D721Med (cell line): ENCODE data around the gene EPHA4.

Experiments used
- DNase-seq: peaks from one replicate; pipeline ENCODE4 v3.0.0; 2011; ENCODE audit warnings: low spot score; ENCODE audit not compliant: insufficient read length
- FAIRE-seq: peaks from 2 replicates; lab custom pipeline; 2011; peaks lifted over from hg19 to GRCh38; lab: Jason Lieb, UNC
- CTCF ChIP-seq: IDR thresholded peaks from 2 replicates; pipeline ENCODE4 v1.5.1; 2012; ENCODE audit warnings: mild to moderate bottlenecking, control low read depth; ENCODE audit not compliant: insufficient read depth; ENCODE audit errors: missing control alignments

Gene EPHA4

GRCh38 chr2:221610255-221610654 is 38.2 kb upstream of the EPHA4 start:
- FAIRE-seq (no peak), DNase-seq (no peak)
- TF ChIP-seq CTCF = no peak

DNA sequence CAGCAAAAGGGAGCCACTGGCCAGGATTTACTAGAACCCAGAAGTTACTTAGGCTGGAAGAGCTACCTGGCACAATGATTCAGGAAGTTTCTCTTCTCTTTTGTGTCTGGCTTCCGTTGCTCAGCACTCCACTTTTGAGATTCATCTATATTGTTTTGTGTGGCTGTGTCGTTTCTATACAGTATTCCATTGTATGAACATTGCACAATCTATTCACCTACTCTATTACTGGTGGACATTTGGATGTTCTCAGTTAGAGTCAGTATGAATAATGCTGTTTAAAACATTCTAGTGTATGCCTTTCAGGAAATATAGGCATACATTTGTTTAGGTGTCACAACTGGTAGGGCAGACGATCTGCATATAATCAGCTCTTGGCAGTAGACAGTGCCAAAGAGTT is 36.3 kb upstream of the EPHA4 start:
- no peak for DNase-seq
- TF ChIP-seq CTCF = no peak
- no peak for FAIRE-seq

GRCh38 chr2:221606424-221606823 is 34.3 kb upstream of the EPHA4 start:
- no peak for DNase-seq
- FAIRE-seq = no peak
- TF ChIP-seq CTCF = no peak

- TF ChIP-seq CTCF = no peak
- FAIRE-seq = no peak
- no peak for DNase-seq
Measured at GRCh38 chr2:221605751-221606240, 33.7 kb upstream of the EPHA4 start.

- FAIRE-seq = no peak
- no peak for TF ChIP-seq CTCF
- DNase-seq = no peak
Measured at GRCh38 chr2:221602938-221603337, 30.8 kb upstream of the EPHA4 start.

DNA sequence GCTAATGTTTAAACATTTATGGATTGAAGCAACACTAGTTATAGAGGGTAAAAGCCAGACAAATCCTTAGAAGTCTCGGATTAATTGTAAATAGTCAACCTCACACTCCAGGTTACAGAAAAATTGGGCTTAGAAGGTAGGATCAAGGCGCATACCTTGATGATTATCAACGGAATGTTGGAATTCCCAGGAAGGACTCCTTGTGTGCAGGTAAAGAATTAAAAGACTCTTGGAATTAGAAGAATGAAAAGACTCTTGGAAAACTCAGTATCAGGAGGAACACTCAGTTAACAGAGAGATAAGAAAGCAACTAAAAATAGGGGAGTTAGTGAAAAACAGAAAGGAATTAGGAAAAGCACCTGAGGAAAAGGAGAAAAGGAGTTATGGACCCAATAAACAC is 29.3 kb upstream of the EPHA4 start:
- FAIRE-seq (no peak), DNase-seq (no peak)
- TF ChIP-seq CTCF = no peak

DNA sequence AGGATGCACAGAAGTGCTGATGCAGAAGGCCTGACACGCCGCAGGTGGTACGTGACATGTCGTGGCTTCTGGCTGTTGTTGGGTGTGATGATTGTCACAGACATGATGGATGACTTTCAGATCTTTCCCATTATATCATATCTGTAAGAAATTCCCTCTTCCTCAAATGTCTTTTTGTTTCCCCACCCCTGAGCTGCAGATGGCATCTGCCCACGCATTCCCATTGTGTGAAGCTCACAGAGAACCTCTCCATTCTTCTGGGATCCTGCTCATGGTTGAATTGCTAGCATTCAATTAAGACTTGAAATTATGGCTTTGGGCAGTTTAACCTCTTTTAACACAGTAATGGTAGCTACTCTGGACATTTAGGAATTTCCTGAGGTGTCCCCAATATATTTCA is 28.3 kb upstream of the EPHA4 start:
- FAIRE-seq = no peak
- no peak for DNase-seq
- TF ChIP-seq CTCF = no peak
